Measurements from ENCODE around the gene EPB41L5.
"Not testable (repeated sequence)": the region's sequence is repeated elsewhere in the genome, so short reads cannot be mapped to it uniquely, and the experiment has no call there.

Gene EPB41L5

DNA sequence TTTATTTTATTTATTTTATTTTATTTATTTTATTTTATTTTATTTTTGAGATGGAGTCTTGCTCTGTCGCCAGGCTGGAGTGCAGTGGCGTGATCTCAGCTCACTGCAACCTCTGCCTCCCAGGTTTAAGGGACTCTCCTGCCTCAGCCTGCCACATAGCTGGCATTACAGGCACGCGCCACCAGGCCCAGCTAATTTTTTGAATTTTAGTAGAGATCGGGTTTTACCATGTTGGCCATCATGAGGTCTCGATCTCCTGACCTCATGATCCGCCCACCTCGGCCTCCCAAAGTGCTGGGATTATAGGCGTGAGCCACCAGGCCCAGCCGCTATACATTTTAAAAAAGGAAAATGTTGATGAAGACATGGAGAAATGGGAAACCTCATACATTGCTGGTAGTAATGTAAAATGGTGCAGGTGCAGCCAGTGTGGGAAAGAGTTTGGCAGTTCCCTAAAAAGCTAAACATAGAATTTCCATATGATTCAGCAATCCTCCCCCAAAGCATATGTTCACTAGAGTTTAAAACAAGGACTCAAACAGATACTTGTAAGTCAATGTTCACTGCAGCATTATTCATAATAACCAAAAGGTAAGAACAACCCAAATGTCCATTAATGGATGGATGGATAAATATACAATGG, 187.1 kb downstream of the EPB41L5 start:
- DNase-seq (ENCODE audit: low read depth): not testable (repeated sequence)

DNA sequence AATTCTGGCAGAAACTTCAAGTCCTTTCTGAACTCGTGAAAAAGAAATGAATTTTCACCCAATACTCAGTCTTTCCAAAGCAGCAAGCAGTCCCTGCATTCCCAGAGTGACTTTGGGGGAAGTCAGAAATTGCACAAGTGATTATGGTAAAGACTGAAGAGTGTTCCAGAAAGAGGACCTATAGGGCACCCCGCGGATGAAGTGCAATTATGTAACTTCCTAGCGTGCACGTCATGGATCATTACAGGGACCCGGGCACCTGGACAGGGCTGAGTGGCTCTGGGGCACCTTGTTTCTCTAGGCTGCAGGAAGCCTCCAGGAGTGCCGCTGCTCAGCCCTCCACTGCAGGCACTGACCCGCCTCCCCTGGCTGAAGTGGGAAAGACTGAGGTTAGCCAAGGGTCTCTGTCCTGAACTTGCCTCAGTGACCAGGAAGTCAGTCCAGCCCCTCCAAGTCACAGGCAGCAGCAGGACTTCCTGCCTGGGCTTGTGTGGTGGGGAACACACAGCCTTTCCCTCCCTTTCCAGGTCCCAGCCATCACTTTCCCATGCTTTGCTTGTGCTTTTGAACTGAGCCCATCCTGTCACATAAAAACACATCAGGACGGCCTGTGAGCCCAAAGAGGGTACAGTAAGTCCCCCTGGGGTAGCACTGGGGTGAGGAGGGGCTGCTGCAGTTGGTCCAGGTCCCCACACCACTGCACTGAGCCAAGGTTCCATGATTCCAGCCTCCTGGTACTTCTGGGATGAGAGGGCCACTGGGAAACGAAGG, 190.6 kb downstream of the EPB41L5 start:
- DNase-seq (ENCODE audit: low read depth): no peak

DNA sequence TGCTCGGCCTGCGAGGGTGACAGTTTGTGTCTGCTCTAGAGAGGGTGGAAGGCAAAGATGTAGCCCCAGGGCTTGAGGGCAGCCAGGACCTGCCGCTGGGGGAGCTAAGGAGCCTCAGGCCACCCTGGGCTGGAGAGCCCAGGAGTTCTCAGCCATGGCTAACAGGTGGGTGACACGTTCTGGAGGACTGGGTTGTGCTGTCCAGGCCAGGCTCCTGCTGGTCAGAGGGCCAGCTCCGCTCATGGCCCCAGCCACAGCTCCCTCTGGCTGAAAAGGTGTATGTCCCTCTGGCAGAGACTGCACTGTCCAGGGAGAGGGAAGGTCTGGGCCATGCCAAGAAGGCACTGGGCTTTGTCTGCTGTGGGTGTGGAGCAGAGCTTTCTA, 191.1 kb downstream of the EPB41L5 start:
- DNase-seq (ENCODE audit: low read depth): no peak

DNA sequence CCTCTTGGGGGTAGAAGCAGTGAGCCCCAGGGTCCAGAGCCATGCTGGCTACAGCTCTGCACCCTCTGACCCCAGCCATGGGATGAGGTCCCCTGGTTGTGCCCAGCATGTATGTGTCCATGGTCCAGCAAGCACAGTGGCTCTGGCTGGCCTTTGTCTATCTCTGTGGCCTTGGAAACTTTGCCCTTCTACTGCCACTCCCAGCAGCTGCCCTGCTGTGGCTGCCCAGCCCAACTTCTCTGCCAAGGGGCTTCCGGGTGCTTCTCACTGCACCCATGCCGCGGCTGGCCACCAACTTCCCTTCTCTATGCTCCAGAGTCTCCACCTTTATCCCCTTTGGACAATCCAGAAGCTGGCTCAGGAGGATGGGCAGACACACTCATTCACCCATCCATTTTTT, 191.5 kb downstream of the EPB41L5 start:
- DNase-seq (ENCODE audit: low read depth): no peak

DNA sequence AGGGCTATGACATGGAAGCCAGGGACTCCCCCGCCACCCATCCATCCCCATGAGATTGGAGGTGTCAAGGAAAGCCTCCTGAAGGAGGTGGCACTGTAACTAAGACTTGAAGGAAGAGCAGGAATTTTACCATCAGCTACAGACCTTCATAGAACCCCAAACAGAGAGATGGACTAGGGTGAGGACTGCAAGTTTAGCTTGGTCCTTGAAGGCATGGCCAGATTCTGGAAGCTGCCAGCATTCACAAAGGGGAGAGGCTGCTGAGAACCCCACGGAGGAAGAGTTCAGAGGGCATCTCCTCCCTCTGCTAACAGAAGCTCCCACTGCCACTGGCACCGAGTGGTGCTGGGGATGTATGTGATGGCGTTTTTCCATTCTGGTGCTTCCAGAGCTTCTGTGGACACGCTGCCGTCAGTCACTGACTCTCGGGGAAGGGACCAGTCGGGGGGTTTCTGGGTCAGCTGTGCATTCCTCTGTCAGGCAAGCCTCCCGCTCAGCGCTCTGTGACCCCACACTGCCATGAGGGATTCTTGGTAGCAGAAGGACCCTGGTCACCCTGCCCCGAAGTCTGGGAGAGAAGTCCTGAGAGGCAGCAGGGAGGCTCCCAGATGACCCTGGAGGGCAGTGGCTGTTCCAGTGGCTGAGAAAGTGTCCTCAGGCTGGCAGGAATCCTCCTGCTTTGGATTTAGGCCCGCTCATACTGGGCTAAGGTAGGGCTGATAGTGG, 192.2 kb downstream of the EPB41L5 start:
- DNase-seq (ENCODE audit: low read depth): no peak

DNA sequence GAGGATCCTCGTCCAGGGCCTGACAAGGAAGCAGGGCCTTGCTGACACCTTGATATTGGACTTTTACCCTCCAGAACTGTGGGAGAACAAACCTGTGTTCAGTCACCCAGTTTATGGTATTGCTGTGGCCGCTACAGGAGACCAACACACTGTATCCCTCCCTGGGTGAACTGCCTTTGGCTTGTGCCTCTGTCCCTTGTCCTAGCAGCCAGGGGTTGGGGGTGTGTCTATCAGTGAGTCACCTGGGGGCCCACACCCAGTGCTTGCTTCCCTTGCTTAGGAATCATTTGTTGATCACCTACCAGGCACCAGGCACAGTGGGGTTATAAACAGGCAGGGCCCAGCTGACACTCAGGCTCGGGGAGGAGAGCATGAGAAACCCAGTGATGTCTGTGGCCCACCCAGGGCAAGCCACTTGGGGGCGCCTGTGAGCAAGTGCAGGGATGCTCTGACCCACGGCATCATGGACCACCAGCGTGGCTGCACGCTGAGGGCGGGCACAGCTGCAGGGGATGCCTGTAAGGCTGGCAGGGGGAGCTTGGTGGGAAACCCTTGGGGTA, 193.2 kb downstream of the EPB41L5 start:
- no peak for DNase-seq (ENCODE audit: low read depth)

DNA sequence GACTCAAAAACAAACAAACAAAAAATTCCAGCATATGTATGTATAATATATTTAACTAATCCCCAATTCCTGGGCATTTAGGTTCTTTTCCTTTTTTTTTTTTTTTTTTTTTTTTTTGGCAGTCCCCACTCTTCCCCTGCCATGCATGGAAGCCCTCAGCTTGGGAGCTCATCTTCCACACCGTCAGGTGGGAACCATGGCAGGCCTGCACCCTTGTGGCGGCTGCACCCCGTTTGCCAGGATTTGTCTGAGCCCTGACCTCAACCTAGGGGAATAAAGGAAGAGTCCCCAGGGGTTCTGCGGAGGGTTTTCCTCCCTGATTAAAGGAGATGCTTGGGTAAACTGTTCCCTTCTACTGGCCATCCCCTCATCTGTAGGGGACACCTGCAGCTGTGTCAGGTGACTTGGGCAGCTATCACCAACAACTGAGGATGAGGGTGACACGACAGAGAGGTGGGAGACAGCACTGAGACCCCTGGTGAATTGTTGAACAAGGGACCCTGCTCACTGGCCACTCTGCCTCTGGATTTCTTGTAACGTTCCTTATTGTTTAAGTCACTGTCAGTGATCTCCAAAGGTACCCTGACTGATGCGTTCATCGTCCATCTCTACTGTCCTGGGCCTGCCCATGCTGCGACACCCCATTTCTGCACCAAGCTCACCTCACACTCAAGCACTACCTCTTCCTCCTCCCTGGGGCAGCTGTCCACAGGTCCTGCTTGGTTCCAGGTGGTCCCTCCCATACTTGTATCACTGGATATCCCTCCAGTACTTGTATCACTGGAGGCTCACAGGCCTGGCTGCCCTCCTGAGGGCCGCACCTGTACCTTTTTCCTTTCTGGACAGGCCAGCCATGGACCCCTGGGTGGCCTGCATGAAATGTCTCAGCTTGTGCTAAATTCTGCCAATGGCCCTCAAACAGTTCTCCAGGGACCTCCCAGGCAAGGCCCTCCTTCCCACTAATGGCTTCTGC, 195.8 kb downstream of the EPB41L5 start:
- no peak for DNase-seq (ENCODE audit: low read depth)

DNA sequence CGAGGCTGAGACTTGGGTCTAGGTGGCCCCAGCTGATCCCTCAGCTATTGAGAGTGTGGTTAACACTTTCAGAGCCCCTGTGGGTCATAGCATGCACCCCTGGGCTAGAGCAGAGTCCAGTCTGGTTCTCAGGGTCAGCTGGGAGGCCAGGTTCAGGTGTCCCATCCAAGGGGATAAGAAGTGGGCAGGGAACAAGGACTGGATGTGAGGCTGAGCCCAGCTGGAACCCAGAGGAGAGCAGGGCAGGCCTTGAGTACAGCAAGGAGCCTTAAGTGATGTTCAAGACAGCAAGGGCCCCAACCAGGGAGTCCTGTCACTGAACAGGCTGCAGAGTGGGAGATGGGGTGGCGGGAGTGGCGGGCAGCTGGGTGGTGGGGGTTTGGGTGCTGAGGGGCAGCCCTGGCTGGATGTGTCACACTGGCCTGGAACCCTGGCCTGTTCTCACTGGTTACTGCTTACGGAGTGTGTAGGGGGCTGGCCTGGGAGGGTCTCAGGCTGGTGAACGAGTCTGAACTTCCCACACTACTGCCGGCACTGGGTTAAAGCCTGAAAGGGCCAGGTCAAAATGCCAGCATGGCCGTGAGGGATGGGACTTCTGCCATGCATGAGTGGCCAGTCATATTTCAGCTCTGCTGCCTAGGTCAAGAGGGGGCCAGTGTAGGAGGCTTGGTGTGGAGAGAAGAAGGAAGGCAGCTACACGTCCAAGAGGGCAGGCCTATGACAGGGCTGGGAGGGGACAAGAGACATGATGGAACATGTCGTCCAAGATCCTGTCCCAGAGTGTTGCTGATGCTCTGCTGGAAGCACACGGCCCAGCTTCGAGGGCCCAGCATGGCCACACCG, 196.8 kb downstream of the EPB41L5 start:
- no peak for DNase-seq (ENCODE audit: low read depth)

DNA sequence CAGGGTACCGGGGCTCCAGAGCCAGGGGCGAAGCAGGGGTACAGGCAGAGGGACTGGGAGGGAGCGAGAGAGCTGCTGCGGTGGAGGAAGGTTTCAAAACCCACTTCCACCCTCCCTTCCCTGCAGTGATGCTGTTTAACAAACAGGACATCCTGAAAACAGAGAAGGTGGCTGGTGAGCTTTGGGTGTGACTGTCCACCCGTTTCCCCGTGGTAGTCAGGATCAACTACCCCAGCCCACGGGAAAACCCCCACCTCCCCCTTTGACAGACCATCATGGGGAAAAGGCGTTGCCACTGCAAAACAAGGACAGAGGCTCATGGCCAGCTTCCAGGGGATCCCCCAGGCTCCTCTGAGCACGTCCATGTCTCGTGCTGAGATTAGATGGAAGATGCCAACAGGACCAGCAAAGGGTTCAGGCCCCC, 197.4 kb downstream of the EPB41L5 start:
- no peak for DNase-seq (ENCODE audit: low read depth)

DNA sequence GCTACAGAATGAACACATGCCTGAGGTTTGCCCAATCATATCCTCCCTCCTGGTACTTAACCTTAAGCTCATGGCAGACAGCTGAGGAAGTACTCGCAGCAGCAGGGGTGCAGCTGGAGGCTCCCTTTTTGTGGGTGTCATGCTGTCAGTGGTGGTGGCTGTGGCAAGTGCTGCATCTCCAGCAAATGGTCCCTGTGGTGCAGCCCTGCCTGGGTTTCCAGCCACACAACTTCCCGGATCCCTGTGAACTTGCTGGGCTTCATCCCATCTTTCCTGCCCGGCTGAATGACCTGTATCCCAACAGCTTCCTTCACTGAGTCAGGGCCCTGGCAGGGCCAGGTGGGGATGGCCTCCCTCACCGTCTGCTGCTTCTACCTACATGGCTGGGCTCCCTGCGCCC, 205.3 kb downstream of the EPB41L5 start:
- DNase-seq (ENCODE audit: low read depth): no peak

DNA sequence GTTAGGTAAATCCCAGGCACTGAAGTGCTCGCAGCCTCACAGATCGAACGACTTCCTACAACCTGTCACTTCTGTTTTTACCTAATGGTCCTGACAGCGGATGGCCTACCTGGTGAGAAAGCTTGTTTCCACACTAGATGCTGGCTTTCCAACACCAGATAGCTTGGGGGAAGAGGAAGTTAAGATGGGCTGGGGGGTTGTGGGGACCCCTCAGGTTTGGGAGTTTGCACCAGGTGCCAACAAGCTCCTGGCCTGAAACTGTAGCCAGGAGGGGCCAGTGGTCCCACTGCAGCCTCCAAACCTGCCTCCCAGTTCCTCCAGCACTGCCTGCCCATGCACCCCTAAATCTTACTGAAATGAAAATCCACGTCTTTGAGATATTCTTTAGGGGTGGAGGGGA, 206.4 kb downstream of the EPB41L5 start:
- no peak for DNase-seq (ENCODE audit: low read depth)

DNA sequence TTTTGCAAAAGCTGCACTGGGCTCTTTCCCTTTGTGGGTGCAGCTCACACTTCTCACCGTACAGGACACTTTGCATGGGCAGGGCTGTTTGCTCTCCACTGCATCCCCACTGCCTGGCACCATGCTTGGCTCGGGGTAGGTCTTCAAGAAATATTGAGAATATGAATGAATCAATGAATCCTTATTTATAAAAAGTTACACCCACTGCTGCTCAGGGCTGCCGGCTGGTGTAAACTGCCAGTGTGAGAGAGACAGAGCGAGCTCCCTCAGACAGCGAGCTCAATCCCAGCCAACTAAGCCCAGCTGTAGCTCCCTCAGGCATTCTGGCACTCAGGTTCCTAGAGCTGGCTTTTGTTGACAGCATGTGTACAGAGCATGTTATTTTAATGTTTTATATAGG, 206.9 kb downstream of the EPB41L5 start:
- DNase-seq (ENCODE audit: low read depth): no peak

DNA sequence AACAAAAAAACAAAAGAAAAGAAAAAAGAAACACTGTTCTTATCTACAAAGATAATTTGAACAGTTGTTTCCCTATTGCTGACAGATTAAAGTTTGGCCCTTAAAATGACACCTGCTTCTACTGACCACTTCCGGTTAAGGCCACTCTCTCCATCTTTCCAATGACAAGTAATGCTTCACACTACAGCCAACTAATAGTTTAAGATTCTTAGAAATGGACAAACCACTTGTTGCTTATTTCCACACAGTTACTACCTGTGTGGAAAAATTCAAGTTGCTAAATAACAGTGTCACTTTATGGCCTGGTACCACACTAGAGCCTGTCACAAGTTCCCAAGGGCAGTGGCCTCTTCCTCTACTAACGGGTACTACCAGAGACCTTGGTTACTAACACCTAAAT, 207.9 kb downstream of the EPB41L5 start:
- DNase-seq (ENCODE audit: low read depth): no peak

DNA sequence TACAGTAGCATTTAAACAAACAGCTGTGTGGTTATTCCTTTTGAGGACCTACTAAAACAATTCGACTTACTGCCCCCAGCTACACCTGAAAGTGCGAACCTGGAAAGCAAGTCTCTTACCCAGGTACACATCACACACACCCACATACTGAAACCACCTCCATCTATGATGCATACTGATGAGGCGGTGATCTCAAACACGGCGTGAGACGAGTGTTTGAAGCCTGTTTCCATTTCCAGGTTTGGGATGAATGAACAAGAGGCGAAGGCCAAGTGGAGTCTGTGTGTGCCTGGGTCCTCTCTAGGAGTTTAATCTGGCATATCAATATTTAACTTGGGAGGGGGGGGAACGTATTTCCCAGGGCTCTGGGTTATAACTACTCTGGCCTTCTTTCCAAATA, 208.7 kb downstream of the EPB41L5 start:
- no peak for DNase-seq (ENCODE audit: low read depth)

DNA sequence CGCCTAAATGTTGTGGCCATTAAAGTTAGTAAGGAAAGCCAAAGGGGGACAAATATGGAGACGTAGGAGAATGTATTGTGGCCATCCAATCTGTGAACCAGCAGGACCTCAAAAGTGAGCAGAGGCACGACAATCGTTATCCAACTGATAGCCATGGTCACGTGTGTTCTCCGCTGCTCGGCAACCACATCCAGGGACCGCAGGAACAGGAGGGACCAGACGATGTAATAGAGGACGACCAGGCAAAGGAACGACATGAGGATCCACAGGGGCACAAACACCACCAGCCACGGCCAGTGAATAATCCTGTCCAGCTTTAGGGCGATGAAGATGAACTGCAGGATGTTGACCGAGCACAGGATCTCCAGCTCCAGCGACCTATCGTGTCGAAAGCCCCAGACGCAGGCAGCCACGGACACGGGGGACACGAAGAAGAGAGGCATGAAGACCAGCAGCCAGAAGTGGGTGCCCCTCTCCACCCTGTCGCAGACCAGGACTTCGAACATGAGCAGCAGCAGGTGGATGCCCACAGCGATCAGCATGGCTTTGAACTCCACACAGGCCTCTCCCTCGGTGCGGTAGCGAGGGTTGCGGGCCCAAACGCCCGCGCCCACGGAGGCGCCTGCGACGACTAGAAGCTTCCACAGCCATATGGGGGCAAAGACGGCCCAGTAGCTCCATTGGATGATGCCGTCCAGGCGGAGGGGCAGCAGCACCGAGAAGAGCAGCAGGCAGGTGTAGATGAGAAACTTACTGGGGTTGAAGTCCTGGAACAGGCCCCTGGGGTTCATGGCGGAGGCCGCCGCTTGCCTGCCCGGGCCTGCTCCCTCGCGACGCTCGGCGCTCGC, 209.5 kb downstream of the EPB41L5 start:
- no peak for DNase-seq (ENCODE audit: low read depth)

DNA sequence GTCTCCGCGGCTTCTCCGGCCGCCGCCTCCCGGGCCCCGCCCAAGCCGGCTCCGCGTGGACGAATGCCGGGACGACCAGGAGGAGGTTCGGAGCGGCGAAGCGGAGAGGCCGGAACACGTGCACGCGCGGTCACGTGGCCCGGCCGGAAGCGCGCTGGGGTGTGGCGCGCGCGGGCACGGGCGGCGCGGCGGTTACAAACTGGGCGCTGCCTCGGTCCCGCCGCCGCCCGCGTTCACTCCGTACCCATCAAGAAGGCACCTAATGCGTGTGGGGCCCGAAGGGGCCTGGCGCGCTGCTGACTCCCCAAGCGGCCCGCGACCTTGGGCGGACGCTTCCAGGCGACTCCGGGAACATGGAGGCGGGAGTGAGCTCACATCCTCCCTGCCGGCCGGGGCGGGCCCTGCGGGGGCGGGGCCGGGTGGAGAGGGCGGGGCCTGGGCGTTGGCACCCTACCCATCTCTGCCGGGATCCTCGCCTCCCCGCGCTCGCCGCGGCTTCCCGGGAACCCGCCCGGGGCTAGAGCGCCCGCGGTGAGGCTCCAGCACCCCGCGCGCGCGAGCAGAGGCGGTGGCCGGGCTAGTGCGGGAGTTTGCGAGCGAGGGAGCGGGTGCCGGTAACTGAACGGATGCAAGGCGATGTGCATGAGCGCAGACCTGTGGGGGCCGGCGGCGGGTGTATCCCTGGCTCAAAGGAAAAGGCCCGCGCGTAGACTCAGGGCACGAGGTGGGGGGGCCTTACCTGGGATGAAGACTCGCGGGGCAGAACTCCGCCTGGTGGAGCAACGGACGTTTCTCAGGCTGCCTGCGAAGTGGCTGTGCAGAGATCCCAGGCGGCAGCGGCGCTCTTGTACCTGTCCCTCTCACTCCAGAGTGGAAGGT, 210.4 kb downstream of the EPB41L5 start, which contains the start of gene TMEM185B:
Gene TMEM185B, minus strand, starts transcription at position 367 of the 879 bp plus-strand sequence. CDS start 424 bp downstream, outside the sequence.
- no peak for DNase-seq (ENCODE audit: low read depth)

DNA sequence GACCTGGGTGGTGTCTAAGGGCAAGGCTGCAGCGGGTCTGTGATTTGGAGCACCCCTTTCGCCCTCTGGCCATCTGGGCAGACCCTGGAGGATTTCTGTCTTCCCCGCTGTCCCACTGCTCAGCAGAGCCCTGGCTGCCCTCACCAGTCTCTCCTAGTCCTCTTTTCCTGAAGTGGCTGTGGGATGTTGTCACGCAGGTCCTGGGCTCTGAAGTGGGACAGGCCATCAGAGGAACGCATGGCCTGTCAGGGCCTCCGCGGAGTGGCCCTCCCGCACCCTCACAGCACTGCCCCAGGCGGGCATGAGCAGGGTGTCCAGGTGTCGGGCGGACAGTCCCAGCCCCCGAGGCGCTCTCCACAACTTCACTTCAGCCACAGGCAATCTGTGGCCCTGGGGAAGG, 211.4 kb downstream of the EPB41L5 start:
- DNase-seq (ENCODE audit: low read depth): no peak

DNA sequence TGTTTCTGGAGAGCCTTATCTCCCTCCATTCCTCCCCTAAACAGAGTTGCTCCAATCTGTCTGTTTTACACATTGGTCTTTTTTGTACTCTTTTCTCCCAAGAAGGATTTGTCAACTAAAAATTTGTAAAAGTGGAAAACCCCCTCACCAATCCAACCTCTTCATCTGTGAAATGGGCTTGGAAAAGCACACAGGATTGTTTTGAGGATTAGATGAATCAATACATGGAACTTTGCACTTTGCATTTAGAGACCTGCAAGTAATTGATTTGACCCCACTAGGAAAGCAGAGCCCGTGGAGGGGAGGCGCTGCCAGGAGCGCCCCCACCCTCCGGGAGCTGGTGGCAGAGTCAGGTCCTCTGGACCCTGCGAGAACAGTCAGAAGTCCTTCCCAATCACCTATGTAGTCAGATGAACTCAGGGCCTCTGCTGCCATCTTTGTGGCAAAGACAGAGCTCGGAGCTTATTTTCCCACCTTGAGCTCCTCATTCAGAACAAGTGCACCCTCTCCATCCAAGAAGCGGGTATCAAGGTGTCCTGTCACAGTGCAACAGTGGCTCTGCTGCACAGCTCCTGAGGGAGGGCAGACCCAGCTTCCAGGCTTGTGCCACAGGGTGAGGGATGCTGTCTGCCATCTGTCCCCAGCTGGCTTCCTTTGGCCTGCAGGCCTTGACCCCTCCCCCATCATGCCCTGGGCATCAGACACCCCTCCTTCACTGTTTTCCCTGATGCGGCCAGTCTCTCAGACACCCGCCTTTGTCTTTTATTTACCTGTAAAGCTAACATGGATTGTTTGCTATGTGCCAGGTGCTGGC, 212.1 kb downstream of the EPB41L5 start:
- DNase-seq (ENCODE audit: low read depth): no peak

Measured in non-pigmented ciliary epithelial cell (primary cell).